Fibroblast of lung (primary cell): ENCODE measurements around the gene CPA4.
"Not testable (repeated sequence)": the region's sequence is repeated elsewhere in the genome, so short reads cannot be mapped to it uniquely, and the experiment has no call there.

ENCODE experiments used
- EZH2 ChIP-seq: IDR thresholded peaks from 2 replicates; pipeline ENCODE4 v1.5.1; 2012; ENCODE audit warnings: low read length, control low read depth, mild to moderate bottlenecking; ENCODE audit errors: missing control alignments
- TF ChIP-seq, protein P1 (sequence below), 2 donors: IDR thresholded peaks in 1 of 2; conservative IDR thresholded peaks in 1 of 2; 1 replicate in 1 of 2; 2 replicates in 1 of 2; pipeline ENCODE4 v1.5.1; 2011 to 2012; ENCODE audit warnings: low read length in 2 of 2, control low read depth in 1 of 2, inconsistent platforms in 1 of 2, low read depth in 1 of 2, mild to moderate bottlenecking in 1 of 2

DNA sequence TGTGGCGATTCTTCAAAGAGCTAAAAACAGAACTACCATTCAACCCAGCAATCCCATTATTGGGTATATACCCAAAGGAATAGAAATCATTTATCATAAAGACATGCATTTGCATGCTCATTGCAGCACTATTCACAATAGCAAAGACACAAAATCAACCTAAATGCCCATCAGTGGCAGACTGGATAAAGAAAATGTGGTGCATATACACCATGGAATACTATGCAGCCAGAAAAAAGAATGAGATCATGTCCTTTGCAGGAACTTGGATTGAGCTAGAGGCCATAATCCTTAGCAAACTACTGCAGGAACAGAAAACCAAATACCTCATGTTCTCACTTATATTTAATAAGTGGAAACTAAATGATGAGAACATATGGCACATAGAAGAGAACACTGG lies 46.5 kb upstream of the CPA4 start:
- TF ChIP-seq, protein P1, sequence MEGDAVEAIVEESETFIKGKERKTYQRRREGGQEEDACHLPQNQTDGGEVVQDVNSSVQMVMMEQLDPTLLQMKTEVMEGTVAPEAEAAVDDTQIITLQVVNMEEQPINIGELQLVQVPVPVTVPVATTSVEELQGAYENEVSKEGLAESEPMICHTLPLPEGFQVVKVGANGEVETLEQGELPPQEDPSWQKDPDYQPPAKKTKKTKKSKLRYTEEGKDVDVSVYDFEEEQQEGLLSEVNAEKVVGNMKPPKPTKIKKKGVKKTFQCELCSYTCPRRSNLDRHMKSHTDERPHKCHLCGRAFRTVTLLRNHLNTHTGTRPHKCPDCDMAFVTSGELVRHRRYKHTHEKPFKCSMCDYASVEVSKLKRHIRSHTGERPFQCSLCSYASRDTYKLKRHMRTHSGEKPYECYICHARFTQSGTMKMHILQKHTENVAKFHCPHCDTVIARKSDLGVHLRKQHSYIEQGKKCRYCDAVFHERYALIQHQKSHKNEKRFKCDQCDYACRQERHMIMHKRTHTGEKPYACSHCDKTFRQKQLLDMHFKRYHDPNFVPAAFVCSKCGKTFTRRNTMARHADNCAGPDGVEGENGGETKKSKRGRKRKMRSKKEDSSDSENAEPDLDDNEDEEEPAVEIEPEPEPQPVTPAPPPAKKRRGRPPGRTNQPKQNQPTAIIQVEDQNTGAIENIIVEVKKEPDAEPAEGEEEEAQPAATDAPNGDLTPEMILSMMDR (conservative IDR thresholded peaks at IDR 0.05 in 1 of 2, IDR thresholded peaks at IDR 0.05 in 1 of 2; ENCODE audit: low read depth in 1 of 2, low read length in 2 of 2), result not testable (repeated sequence)
- not testable (repeated sequence) for TF ChIP-seq EZH2
